GM23338 (cell line): ENCODE data around the gene SPAAR. TPM values are rescaled to one million over a fixed set of nuclear protein-coding genes. Genes with fewer than 3 reads are reported as not detected.

Experiments used
- ATAC-seq: fragments of 200-7000 bp; cut with Tn5 transposase; 3 replicates; pipeline ENCODE4 v1.9.1; 2020
- DNase-seq: peaks from one replicate; pipeline ENCODE4 v3.0.0-alpha.2; 2015; ENCODE audit warnings: low spot score
- H2AFZ ChIP-seq: fragments of 200-600 bp; sonication (generic); 2 replicates; pipeline ENCODE4 v1.8.0; 2016; ENCODE audit warnings: antibody characterized with exemption, mild to moderate bottlenecking, moderate library complexity
- H3F3A ChIP-seq: fragments of 200-600 bp; sonication (generic); replicated peaks from 2 replicates; pipeline ENCODE4 v1.8.0; 2017; ENCODE audit warnings: antibody characterized with exemption, mixed run types, low read depth
- H3K27ac ChIP-seq: fragments of 200-600 bp; sonication (generic); 2 replicates; pipeline ENCODE4 v1.6.1; 2016; ENCODE audit warnings: low read depth
- H3K27me3 ChIP-seq: fragments of 200-600 bp; sonication (generic); 2 replicates; pipeline ENCODE4 v1.8.0; 2016; ENCODE audit warnings: mild to moderate bottlenecking, mixed run types, moderate library complexity; ENCODE audit not compliant: insufficient read depth
- H3K36me3 ChIP-seq: fragments of 200-600 bp; sonication (generic); 2 replicates; pipeline ENCODE4 v1.8.0; 2016; ENCODE audit warnings: mild to moderate bottlenecking; ENCODE audit not compliant: insufficient read depth
- H3K4me1 ChIP-seq: fragments of 200-600 bp; sonication (generic); 2 replicates; pipeline ENCODE4 v1.8.0; 2016; ENCODE audit warnings: mild to moderate bottlenecking, moderate library complexity; ENCODE audit not compliant: insufficient read depth
- H3K4me2 ChIP-seq: fragments of 200-600 bp; sonication (generic); 2 replicates; pipeline ENCODE4 v1.7.1; 2017; ENCODE audit warnings: mixed run types
- H3K4me3 ChIP-seq: fragments of 200-600 bp; sonication (generic); 2 replicates; pipeline ENCODE4 v1.6.1; 2016; ENCODE audit warnings: mixed run types
- H3K79me2 ChIP-seq: fragments of 200-600 bp; sonication (generic); replicated peaks from 2 replicates; pipeline ENCODE4 v1.8.0; 2017; ENCODE audit warnings: mild to moderate bottlenecking; ENCODE audit not compliant: insufficient read depth
- H3K9me2 ChIP-seq: fragments of 200-600 bp; sonication (generic); 2 replicates; pipeline ENCODE4 v1.8.0; 2017; ENCODE audit not compliant: insufficient read depth
- H4K20me1 ChIP-seq: fragments of 200-600 bp; sonication (generic); replicated peaks from 2 replicates; pipeline ENCODE4 v1.8.0; 2017; ENCODE audit warnings: mild to moderate bottlenecking; ENCODE audit not compliant: insufficient read depth
- H3K27ac Mint-ChIP-seq: 2 replicates; pipeline ENCODE4 v1.8.0; 2020; ENCODE audit warnings: inconsistent platforms, mild to moderate bottlenecking, moderate library complexity, mixed read lengths
- H3K27me3 Mint-ChIP-seq: 3 replicates; pipeline ENCODE4 v1.8.0; 2022; ENCODE audit warnings: low read depth, mild to moderate bottlenecking, moderate library complexity, mixed read lengths, inconsistent platforms; ENCODE audit not compliant: insufficient read depth, poor library complexity
- H3K36me3 Mint-ChIP-seq: 3 replicates; pipeline ENCODE4 v1.8.0; 2021; ENCODE audit warnings: low read depth, mild to moderate bottlenecking, inconsistent platforms, moderate library complexity, mixed read lengths
- H3K4me1 Mint-ChIP-seq: 3 replicates; pipeline ENCODE4 v1.8.0; 2020; ENCODE audit warnings: mild to moderate bottlenecking, inconsistent platforms, mixed read lengths
- H3K4me3 Mint-ChIP-seq: 3 replicates; pipeline ENCODE4 v1.8.0; 2021; ENCODE audit warnings: moderate library complexity, mild to moderate bottlenecking, inconsistent platforms, mixed read lengths
- H3K9me3 Mint-ChIP-seq: 3 replicates; pipeline ENCODE4 v1.8.0; 2020; ENCODE audit warnings: moderate library complexity, mild to moderate bottlenecking, inconsistent platforms, mixed read lengths
- CREB1 ChIP-seq: fragments of 250-450 bp; sonication (Bioruptor Pico); IDR thresholded peaks from 2 replicates; pipeline ENCODE4 v1.5.0; 2020; ENCODE audit warnings: low read depth, mild to moderate bottlenecking, moderate library complexity
- ETS1 ChIP-seq: IDR thresholded peaks from 2 replicates; pipeline ENCODE4 v1.6.1; 2016; ENCODE audit warnings: antibody characterized with exemption
- EZH2 ChIP-seq: fragments of 200-600 bp; sonication (generic); IDR thresholded peaks from one replicate; pipeline ENCODE4 v1.8.0; 2017; ENCODE audit warnings: antibody characterized with exemption, mild to moderate bottlenecking, low read depth; ENCODE audit not compliant: unreplicated experiment
- EZH2phosphoT487 ChIP-seq: fragments of 200-600 bp; sonication (generic); IDR thresholded peaks from one replicate; pipeline ENCODE4 v1.8.1; 2018; ENCODE audit warnings: antibody characterized with exemption; ENCODE audit not compliant: unreplicated experiment
- JUNB ChIP-seq: IDR thresholded peaks from one replicate; pipeline ENCODE4 v1.6.1; 2016; ENCODE audit warnings: antibody characterized with exemption; ENCODE audit not compliant: unreplicated experiment
- NANOG ChIP-seq: IDR thresholded peaks from 2 replicates; pipeline ENCODE4 v1.6.1; 2016; ENCODE audit warnings: antibody characterized with exemption, borderline replicate concordance
- POLR2AphosphoS5 ChIP-seq: IDR thresholded peaks from 2 replicates; pipeline ENCODE4 v1.6.1; 2016; ENCODE audit warnings: antibody characterized with exemption, low read depth
- REST ChIP-seq: IDR thresholded peaks from one replicate; pipeline ENCODE4 v1.6.1; 2018; ENCODE audit warnings: antibody characterized with exemption; ENCODE audit not compliant: unreplicated experiment
- STAT1 ChIP-seq: IDR thresholded peaks from one replicate; pipeline ENCODE4 v1.6.1; 2016; ENCODE audit warnings: antibody characterized with exemption; ENCODE audit not compliant: unreplicated experiment
- ZNF114 ChIP-seq: fragments of 250-450 bp; sonication (Bioruptor Pico); IDR thresholded peaks from 2 replicates; pipeline ENCODE4 v1.5.0; 2020; ENCODE audit warnings: mild to moderate bottlenecking, moderate library complexity
- ZNF331 ChIP-seq: fragments of 250-450 bp; sonication (Bioruptor Pico); IDR thresholded peaks from 2 replicates; pipeline ENCODE4 v1.5.0; 2020; ENCODE audit warnings: low read depth, mild to moderate bottlenecking, moderate library complexity
- polyA plus RNA-seq: library from polyadenylated mRNA; unstranded; fragments of >200 nt; fragmentation: Nextera tagmentation; extraction: Ambion mirVana; gene quantifications from 2 replicates; pipeline ENCODE4 v1.2.1, GENCODE V29; 2016
- total RNA-seq: library from RNA; depleted of rRNA; stranded (reverse); fragments of >200 nt; shearing (Covaris generic); gene quantifications from 2 replicates; pipeline ENCODE4 v1.2.3, GENCODE V29; 2014
- TF ChIP-seq, protein P1 (sequence below), 2 experiments: fragments of 200-600 bp in 1 of 2; sonication (generic) in 1 of 2; conservative IDR thresholded peaks; 2 replicates each; pipeline versions ENCODE4 v1.5.1 to v1.6.1; 2016 to 2017; ENCODE audit warnings: antibody characterized with exemption in 2 of 2, low read depth in 2 of 2, mild to moderate bottlenecking in 2 of 2, moderate library complexity in 1 of 2
- TF ChIP-seq, protein P2 (sequence below): fragments of 250-450 bp; sonication (Bioruptor Pico); IDR thresholded peaks from 2 replicates; pipeline ENCODE4 v1.5.0; 2020; ENCODE audit warnings: mild to moderate bottlenecking, moderate library complexity

SPAAR gene
- total and polyA plus RNA-seq, 2 experiments from 2014 or later = not detected

DNA sequence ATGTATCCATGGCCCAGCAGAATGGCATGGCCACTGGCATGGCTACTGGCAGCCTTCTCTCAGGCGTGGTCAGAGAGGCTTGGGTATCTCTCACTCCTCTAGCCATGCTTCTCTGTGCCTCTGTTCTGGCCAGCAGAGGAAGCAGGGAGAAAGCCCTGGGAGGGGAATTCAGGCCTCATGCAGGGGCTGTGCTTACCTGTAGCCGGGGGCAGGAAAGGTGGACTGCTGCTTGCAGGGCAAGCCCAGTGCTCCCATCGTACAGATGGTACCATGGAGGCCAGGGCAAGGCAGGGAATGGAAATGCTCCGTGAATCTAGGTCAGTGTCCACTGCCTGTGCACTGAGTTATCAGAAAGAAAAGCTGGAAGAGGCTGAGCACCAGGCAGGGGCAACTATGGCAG is 41.8 kb upstream of the SPAAR start:
- Mint-ChIP-seq H3K27ac (no peak overlapping the region), H3K4me1 (peaks cover 16% of the 10 kb centered on the region), H3K36me3 (peaks cover 3% of the 10 kb centered on the region; the same call in 1 of the 3 replicates), H3K4me3 (no peak overlapping the region), H3K27me3 (peaks cover 12% of the 10 kb centered on the region), H3K9me3 (no peaks in the 10 kb centered on the region)
- peaks cover 5% of the 10 kb centered on the region; the same call in 1 of the 2 replicates for H3K9me2 ChIP-seq
- TF ChIP-seq REST = no peak
- no peak for TF ChIP-seq NANOG
- no peak for TF ChIP-seq ETS1
- no peak for TF ChIP-seq ZNF114 (CRISPR knock-in tag)
- TF ChIP-seq POLR2AphosphoS5 = no peak
- TF ChIP-seq JUNB = no peak
- TF ChIP-seq STAT1 = no peak
- TF ChIP-seq, protein P1, sequence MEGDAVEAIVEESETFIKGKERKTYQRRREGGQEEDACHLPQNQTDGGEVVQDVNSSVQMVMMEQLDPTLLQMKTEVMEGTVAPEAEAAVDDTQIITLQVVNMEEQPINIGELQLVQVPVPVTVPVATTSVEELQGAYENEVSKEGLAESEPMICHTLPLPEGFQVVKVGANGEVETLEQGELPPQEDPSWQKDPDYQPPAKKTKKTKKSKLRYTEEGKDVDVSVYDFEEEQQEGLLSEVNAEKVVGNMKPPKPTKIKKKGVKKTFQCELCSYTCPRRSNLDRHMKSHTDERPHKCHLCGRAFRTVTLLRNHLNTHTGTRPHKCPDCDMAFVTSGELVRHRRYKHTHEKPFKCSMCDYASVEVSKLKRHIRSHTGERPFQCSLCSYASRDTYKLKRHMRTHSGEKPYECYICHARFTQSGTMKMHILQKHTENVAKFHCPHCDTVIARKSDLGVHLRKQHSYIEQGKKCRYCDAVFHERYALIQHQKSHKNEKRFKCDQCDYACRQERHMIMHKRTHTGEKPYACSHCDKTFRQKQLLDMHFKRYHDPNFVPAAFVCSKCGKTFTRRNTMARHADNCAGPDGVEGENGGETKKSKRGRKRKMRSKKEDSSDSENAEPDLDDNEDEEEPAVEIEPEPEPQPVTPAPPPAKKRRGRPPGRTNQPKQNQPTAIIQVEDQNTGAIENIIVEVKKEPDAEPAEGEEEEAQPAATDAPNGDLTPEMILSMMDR (conservative IDR thresholded peaks at IDR 0.05; ENCODE audit: low read depth in 2 of 2) = no peak
- no peak for TF ChIP-seq ZNF331 (CRISPR knock-in tag)
- TF ChIP-seq, protein P2, sequence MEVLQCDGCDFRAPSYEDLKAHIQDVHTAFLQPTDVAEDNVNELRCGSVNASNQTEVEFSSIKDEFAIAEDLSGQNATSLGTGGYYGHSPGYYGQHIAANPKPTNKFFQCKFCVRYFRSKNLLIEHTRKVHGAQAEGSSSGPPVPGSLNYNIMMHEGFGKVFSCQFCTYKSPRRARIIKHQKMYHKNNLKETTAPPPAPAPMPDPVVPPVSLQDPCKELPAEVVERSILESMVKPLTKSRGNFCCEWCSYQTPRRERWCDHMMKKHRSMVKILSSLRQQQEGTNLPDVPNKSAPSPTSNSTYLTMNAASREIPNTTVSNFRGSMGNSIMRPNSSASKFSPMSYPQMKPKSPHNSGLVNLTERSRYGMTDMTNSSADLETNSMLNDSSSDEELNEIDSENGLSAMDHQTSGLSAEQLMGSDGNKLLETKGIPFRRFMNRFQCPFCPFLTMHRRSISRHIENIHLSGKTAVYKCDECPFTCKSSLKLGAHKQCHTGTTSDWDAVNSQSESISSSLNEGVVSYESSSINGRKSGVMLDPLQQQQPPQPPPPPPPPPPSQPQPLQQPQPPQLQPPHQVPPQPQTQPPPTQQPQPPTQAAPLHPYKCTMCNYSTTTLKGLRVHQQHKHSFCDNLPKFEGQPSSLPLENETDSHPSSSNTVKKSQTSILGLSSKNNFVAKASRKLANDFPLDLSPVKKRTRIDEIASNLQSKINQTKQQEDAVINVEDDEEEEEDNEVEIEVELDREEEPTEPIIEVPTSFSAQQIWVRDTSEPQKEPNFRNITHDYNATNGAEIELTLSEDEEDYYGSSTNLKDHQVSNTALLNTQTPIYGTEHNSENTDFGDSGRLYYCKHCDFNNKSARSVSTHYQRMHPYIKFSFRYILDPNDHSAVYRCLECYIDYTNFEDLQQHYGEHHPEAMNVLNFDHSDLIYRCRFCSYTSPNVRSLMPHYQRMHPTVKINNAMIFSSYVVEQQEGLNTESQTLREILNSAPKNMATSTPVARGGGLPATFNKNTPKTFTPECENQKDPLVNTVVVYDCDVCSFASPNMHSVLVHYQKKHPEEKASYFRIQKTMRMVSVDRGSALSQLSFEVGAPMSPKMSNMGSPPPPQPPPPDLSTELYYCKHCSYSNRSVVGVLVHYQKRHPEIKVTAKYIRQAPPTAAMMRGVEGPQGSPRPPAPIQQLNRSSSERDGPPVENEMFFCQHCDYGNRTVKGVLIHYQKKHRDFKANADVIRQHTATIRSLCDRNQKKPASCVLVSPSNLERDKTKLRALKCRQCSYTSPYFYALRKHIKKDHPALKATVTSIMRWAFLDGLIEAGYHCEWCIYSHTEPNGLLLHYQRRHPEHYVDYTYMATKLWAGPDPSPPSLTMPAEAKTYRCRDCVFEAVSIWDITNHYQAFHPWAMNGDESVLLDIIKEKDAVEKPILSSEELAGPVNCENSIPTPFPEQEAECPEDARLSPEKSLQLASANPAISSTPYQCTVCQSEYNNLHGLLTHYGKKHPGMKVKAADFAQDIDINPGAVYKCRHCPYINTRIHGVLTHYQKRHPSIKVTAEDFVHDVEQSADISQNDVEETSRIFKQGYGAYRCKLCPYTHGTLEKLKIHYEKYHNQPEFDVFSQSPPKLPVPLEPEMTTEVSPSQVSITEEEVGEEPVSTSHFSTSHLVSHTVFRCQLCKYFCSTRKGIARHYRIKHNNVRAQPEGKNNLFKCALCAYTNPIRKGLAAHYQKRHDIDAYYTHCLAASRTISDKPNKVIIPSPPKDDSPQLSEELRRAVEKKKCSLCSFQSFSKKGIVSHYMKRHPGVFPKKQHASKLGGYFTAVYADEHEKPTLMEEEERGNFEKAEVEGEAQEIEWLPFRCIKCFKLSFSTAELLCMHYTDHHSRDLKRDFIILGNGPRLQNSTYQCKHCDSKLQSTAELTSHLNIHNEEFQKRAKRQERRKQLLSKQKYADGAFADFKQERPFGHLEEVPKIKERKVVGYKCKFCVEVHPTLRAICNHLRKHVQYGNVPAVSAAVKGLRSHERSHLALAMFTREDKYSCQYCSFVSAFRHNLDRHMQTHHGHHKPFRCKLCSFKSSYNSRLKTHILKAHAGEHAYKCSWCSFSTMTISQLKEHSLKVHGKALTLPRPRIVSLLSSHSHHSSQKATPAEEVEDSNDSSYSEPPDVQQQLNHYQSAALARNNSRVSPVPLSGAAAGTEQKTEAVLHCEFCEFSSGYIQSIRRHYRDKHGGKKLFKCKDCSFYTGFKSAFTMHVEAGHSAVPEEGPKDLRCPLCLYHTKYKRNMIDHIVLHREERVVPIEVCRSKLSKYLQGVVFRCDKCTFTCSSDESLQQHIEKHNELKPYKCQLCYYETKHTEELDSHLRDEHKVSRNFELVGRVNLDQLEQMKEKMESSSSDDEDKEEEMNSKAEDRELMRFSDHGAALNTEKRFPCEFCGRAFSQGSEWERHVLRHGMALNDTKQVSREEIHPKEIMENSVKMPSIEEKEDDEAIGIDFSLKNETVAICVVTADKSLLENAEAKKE (CRISPR knock-in tag) = no peak
- TF ChIP-seq CREB1 = no peak
- TF ChIP-seq EZH2 = no peak
- no peak for TF ChIP-seq EZH2phosphoT487
- no peaks in the 10 kb centered on the region for H3F3A ChIP-seq
- peaks cover 14% of the 10 kb centered on the region; the same call in 1 of the 2 replicates for H3K4me1 ChIP-seq
- no peak overlapping the region for H3K4me2 ChIP-seq
- no peaks in the 10 kb centered on the region for H3K79me2 ChIP-seq
- no peaks in the 10 kb centered on the region for H3K27me3 ChIP-seq
- H4K20me1 ChIP-seq = no peaks in the 10 kb centered on the region
- no peaks in the 10 kb centered on the region for H3K36me3 ChIP-seq
- ATAC-seq (no peak), DNase-seq (no peak)
- H3K4me3 ChIP-seq = no peak overlapping the region
- H3K27ac ChIP-seq = no peak overlapping the region
- H2AFZ ChIP-seq = no peak overlapping the region
